Glutamatergic neuron (in vitro differentiated cells): ENCODE data around the gene RNF114. TPM values are rescaled to one million over a fixed set of nuclear protein-coding genes. Genes with fewer than 3 reads are reported as not detected.

Experiments
- DNase-seq: peaks from one replicate; pipeline ENCODE4 v3.0.0; 2022
- H3K27ac Mint-ChIP-seq: one replicate; pipeline ENCODE4 v1.8.0; 2020; ENCODE audit warnings: mild to moderate bottlenecking, mixed read lengths, inconsistent platforms; ENCODE audit not compliant: unreplicated experiment
- H3K27me3 Mint-ChIP-seq: one replicate; pipeline ENCODE4 v1.8.0; 2020; ENCODE audit warnings: mild to moderate bottlenecking, moderate library complexity, mixed read lengths, inconsistent platforms; ENCODE audit not compliant: unreplicated experiment
- H3K36me3 Mint-ChIP-seq: one replicate; pipeline ENCODE4 v1.8.0; 2020; ENCODE audit warnings: mild to moderate bottlenecking, mixed read lengths, inconsistent platforms; ENCODE audit not compliant: unreplicated experiment
- H3K4me1 Mint-ChIP-seq: one replicate; pipeline ENCODE4 v1.8.0; 2020; ENCODE audit warnings: mild to moderate bottlenecking, low read depth, mixed read lengths, inconsistent platforms; ENCODE audit not compliant: unreplicated experiment
- H3K4me3 Mint-ChIP-seq: one replicate; pipeline ENCODE4 v1.8.0; 2020; ENCODE audit warnings: mild to moderate bottlenecking, mixed read lengths, inconsistent platforms; ENCODE audit not compliant: unreplicated experiment
- H3K9me3 Mint-ChIP-seq: one replicate; pipeline ENCODE4 v1.8.0; 2020; ENCODE audit warnings: mild to moderate bottlenecking, moderate library complexity, mixed read lengths, inconsistent platforms; ENCODE audit not compliant: unreplicated experiment
- total RNA-seq: library from RNA; stranded (reverse); fragmentation: NEBNext Ultra II Directional; extraction: Animal tissue kit (Norgen Biotek cat#: 25700); gene quantifications from one replicate; pipeline ENCODE4 v1.2.1, GENCODE V29; 2021; ENCODE audit not compliant: unreplicated experiment
- TF ChIP-seq, protein P1 (sequence below): fragments of 200-600 bp; sonication (generic); IDR thresholded peaks from one replicate; pipeline ENCODE4 v1.5.0; 2021; ENCODE audit not compliant: partially characterized antibody, unreplicated experiment

RNF114 gene
- total RNA-seq, 1 donor from 2014 or later: 64.2 TPM

DNA sequence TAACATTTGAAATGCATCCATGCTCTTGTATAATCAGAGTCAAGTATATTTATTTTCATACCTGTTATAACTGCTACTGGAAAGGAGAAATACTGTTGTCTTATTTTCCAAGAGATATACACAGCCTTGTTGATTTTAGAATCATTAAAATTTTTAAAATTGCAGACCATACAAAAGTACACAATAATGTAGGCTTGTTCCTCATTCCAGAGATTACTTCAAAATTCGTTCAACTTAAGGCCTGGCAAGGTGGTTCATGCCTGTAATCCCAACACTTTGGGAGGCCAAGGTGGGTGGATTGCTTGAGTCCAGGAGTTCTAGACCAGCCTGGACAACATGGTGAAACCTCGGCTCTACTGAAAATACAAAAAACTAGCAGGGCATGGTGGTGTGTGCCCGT, 6.1 kb downstream of the RNF114 start:
- Mint-ChIP-seq H3K9me3 (no peaks in the 10 kb centered on the region), H3K4me3 (no peak overlapping the region), H3K36me3 (no peaks in the 10 kb centered on the region), H3K27ac (no peak overlapping the region), H3K4me1 (peaks cover 17% of the 10 kb centered on the region), H3K27me3 (no peaks in the 10 kb centered on the region)
- no peak for DNase-seq
- TF ChIP-seq, protein P1, sequence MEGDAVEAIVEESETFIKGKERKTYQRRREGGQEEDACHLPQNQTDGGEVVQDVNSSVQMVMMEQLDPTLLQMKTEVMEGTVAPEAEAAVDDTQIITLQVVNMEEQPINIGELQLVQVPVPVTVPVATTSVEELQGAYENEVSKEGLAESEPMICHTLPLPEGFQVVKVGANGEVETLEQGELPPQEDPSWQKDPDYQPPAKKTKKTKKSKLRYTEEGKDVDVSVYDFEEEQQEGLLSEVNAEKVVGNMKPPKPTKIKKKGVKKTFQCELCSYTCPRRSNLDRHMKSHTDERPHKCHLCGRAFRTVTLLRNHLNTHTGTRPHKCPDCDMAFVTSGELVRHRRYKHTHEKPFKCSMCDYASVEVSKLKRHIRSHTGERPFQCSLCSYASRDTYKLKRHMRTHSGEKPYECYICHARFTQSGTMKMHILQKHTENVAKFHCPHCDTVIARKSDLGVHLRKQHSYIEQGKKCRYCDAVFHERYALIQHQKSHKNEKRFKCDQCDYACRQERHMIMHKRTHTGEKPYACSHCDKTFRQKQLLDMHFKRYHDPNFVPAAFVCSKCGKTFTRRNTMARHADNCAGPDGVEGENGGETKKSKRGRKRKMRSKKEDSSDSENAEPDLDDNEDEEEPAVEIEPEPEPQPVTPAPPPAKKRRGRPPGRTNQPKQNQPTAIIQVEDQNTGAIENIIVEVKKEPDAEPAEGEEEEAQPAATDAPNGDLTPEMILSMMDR: no peak

DNA sequence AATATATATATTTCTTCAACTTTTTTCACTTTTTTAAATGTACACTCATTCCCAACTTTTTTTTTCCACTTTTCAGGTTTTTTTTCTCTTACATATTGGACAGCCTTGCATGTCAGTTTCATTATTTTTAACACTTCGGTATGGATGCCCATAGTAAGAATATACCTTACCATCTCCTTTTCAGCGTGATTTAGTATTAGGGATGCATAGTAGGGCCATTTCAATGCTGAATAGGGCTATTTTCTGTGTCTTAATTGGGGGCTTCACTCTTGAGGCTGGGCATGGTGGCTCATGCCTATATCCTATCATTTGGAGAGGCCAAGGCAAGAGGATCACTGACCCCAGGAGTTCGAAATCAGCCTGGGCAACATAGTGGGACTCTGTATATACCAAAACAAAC, 6.7 kb downstream of the RNF114 start:
- no peaks in the 10 kb centered on the region for H3K9me3 Mint-ChIP-seq
- TF ChIP-seq, protein P1: no peak
- peaks cover under 1% of the 10 kb centered on the region for H3K27me3 Mint-ChIP-seq
- DNase-seq: no peak
- no peak overlapping the region for H3K27ac Mint-ChIP-seq
- H3K36me3 Mint-ChIP-seq: no peaks in the 10 kb centered on the region
- H3K4me3 Mint-ChIP-seq: no peak overlapping the region
- peaks cover 13% of the 10 kb centered on the region for H3K4me1 Mint-ChIP-seq

DNA sequence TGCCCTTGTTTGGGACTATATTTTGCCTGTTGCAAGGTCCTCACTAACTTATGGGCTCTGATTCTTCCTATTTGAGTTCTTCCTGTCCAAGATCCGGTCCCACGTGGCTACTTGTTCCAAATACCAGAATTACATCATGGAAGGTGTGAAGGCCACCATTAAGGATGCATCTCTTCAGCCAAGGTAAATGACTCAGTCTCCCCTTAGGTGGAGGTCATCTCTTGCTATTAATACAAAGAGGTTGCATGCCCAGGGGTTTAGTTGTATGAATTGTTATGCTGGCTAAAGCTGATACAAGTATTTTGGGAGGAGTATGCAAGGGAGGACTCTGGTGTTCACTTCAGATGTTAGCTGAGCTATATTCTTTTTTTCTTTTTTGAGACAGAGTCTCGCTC, 9.1 kb downstream of the RNF114 start:
- TF ChIP-seq, protein P1: no peak
- DNase-seq: no peak
- Mint-ChIP-seq H3K27ac (no peak overlapping the region), H3K4me1 (no peaks in the 10 kb centered on the region), H3K36me3 (no peaks in the 10 kb centered on the region), H3K9me3 (no peaks in the 10 kb centered on the region), H3K27me3 (peaks cover 2% of the 10 kb centered on the region), H3K4me3 (no peak overlapping the region)

DNA sequence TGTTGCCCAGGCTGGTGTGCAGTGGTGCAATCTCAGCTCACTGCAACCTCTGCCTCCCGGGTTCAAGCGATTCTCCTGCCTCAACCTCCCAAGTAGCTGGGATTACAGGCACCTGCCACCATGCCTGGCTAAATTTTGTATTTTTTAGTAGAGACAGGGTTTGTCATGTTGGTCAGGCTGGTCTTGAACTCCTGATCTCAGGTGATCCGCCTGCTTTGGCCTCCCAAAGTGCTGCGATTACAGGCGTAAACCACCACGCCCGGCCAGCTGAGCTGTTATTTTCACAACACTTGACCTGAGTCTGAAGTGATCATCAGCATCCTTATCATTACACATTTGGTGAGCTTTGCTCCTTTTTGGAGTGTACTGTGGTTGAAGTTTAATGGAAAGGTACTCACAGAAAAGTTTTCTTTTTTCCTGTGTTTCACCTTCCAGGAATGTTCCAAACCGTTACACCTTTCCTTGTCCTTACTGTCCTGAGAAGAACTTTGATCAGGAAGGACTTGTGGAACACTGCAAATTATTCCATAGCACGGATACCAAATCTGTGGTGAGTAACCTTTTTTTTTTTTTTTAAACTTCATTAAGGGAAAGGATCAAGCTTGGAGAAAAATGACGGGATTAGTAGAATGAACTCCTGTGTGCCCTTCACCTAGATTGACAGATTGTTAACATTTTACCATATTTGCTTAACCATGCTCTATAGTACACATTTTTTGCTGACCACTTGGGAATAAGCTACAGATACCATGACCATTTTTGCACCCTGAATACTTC, 9.7 kb downstream of the RNF114 start:
- Mint-ChIP-seq H3K27me3 (peaks cover 2% of the 10 kb centered on the region), H3K9me3 (no peaks in the 10 kb centered on the region), H3K27ac (no peak overlapping the region), H3K4me1 (no peaks in the 10 kb centered on the region), H3K36me3 (no peaks in the 10 kb centered on the region), H3K4me3 (no peak overlapping the region)
- no peak for DNase-seq
- TF ChIP-seq, protein P1: no peak

DNA sequence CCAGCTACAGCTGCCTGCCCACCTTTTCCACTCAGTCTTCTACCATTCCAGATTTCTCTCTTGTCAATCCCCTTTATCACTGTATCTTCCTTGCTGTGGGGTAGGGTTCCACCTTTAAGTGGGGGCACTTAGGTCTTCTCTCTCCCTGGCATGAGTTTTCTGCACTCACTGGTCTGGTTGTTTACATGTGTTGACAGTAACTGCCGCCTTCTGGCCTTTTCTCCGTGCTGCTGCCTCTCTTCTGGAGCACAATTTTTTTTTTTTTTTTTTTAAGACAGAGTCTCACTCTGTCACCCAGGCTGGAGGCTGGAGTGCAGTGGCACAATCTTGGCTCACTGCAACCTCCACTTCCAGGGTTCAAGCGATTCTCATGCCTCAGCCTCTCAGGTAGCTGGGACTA, 12.0 kb downstream of the RNF114 start:
- Mint-ChIP-seq H3K36me3 (no peaks in the 10 kb centered on the region), H3K27ac (no peak overlapping the region), H3K4me3 (no peak overlapping the region), H3K27me3 (peaks cover 2% of the 10 kb centered on the region), H3K4me1 (no peaks in the 10 kb centered on the region), H3K9me3 (peaks cover 2% of the 10 kb centered on the region)
- no peak for DNase-seq
- TF ChIP-seq, protein P1: no peak
